SKM-1 treated with dmso at 0.1 percent for 144 hours (cell line): ENCODE results near the gene PCCA.

ENCODE experiments used
- DNase-seq: peaks from one replicate; lab custom pipeline; 2025; ENCODE audit not compliant: unreplicated experiment; lab: John Stamatoyannopoulos, UW

Gene PCCA

DNA sequence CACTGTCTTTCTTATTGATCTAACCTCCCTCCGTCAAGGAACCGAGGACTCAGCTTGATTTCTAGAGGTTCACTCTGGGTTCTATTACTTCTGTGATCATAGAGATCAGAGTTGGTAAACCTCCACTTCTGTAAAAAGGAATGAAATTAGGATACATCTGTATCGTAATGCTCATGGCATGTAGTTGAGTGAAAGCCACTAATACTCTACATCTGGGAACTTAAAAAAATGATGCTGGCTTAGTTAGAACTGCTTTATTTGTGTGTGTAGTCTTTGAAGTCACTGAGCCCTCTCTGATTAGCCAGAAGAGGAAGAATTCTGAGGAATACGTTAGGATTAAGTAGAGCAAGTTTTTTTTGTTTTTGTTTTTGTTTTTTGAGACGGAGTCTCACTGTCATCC, 358.9 kb downstream of the PCCA start:
- DNase-seq: no peak

DNA sequence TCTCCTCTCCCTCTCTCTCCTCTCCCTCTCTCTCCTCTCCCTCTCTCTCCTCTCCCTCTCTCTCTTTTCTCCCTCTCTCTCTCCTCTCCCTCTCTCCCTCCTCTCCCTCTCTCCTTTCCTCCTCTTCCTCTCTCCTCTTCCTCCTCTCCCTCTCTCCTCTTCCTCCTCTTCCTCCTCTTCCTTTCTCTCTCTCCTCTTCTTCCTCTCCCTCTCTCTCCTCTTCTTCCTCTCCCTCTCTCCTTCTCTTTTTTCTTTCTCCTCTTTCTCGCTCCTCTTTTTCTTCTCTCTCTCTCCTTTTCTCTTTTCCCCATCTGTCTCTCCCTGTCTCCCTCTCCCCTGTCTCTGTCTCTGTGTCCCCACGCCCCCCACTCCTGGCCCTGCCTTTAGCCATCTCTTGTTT, 363.0 kb downstream of the PCCA start:
- DNase-seq: no peak

DNA sequence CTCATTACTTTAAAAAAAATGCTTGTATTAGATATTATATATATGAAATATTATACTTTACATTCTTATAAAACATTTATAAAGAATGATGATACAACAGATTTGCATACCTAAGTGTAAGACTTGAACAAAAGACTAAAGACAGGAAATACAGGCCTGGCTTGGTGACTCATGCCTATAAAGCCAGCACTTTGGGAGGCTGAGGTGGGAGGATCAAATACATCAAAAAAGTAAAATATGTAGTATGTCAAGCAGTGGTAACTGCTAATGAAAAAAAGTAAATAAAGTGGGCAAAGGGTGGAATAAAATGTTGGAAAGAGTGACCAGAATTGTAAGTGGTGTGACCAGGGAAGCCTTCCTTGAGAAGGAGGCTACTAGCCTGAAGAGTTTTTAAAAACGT, 366.0 kb downstream of the PCCA start:
- DNase-seq: no peak

DNA sequence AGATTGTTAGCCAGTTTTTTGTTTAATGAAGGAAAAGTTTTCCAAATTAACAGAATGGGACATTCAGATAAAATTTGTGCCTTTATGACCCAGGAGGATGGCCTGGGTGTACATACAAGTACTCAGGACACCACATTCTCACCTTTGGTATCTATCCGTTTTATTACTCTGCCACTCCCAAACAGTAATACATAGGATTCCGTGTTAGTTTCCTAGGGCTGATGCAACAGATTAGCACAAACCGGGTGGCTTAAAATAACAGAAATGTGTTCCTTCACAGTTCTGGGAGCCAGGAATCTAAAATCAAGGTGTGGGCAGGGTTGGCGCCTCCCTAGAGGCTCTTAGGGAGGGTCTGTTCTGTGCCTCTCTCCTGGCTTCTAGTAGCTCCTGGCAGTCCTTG, 369.8 kb downstream of the PCCA start:
- no peak for DNase-seq

DNA sequence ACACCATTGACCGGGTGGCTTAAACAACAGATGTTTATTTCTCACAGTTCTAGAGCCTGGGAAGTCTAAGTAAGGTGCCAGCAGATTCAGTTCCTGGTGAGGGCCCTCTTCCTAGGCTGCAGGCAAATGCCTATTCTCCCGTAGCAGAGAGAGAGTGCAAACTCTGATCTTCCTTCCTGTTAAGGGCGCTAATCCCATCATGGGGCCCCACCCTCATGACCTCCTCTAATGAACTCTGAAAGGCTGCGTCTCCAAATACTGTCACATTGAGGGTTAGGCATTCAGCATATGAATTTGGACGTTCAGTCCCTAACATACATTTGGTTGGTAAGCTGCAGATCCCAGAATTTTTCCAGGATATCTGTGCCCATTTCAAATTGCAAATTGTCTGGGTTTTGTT, 370.9 kb downstream of the PCCA start:
- no peak for DNase-seq

DNA sequence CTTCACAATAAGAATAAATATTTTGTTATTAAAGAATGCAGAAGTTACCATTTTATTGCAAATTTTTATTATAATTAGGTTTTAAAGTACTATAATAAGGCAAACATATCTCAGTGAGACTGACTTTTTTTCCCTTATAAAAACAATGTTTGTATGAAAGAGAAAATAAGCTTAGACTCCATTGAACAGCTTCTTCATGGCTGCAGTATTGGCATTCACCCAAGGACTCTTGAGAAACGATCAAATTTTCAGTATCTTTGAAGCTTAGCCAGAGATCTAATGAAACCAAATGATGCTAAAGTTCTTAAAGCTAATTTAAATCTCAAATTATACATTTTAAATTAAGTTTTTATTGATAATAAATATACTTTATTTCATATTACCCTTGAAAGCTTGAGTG, 371.4 kb downstream of the PCCA start:
- DNase-seq: no peak

DNA sequence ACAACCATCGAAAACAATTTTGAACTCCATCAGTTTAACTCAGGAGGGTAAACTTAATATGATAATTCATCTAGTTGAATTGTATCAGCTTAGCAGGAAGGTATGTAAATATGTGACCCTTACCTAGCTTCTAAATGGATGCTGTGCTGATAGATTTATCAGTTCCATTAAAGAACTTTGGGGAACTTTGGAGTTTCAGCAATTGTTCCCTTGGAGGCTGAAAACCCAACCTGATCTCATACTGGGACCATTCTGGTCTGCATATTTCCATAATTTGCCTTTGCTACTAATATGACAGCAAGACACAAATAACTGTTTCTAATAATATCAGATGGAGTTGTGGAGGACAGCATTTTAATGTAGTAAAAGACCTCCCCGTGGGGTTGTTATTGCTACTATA, 371.9 kb downstream of the PCCA start:
- no peak for DNase-seq

DNA sequence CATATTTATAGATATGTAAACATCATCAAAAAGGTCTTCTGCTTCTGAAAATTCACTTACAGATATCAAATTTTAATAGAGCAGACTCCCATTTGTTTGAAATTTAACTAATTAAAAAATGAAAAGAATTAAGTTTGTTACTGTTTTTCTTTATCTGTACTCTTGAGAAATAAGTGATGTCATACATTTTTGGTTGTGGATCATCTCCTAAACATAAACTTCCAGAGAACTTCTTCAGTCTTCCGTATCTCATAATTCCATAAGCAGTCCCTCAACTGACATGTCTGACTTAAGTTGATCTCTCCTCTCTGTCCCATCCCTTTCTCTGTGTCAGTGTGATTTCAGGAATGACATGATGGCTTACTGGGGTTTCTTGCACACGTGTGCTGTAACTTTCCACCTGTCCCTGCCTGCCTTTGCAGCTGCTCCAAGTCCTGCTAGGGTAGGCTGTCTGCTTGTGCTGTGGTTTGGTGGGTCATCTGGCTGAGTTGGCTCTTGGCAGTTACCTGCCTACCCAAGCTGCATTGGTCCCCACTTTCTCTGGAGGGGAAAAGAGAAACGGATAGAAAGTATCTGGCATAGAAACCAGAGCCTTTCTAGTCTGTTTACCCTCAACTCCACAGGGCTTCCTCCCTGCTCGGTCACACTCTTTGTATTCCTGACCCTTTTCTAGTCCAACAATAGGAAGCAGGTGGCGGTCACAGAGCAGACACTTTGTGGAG, 372.6 kb downstream of the PCCA start:
- no peak for DNase-seq

DNA sequence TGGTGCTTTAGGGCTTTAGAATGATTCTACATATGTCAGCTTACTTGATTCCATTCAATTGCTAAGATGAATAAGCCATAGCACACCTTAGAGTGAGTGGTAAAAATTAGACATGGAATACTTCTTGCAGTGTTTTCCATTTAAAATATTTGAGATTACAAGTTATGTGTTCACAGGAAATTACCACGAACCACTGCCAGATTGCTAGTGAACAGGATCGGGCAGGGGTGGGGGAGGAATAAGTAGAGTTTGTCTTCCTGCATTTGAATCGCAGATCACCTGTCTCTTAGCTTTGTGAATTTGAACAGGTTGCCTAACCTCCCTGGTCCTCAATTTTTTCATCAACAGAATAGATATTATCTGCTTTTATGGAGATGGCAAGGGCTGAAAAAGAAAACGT, 375.1 kb downstream of the PCCA start:
- DNase-seq: no peak

DNA sequence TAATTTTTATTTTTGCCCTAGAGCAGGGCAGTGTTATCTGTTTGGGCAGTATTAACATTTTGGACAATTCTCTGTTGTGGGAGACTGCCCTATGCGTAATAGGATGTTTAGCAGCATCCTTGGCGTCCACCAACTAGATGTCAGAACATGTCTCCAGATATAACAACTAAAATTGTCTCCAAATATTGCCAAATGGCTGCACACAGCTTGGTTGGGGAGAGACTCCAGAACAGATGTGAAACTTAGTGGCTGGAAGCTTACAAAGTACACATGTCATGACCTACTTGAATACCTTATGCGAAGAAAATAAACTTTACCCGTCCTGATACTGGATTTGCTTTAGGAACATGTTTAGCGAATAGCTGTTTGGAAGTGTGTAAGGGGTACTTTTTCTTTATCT, 376.7 kb downstream of the PCCA start:
- DNase-seq: no peak

DNA sequence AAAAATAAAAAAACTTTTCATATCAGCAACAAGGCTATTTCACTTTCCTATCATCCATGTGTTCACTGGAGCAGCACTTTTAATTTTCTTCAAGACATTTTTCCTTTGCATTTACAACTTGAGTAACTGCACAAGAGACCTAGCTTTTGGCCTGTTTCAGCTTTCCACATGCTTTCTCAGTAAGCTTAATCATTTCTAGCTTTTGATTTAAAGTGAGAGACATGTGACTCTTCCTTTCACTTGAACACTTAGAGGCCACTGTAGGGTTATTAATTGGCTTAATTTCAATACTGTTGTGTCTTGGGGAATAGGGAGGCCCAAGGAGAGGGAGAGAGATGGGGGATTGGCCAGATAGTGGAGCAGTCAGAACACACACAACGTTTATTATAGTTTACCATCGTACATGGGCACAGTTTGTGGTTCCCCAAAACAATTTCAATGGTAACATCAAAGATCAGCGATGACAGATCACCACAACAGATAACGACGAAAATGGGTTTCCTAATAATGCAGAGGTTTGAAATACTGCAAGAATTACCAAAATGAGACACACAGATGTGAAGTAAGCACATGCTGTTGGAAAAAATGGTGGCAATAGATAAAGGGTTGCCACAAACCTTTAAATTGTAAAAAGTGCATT, 382.1 kb downstream of the PCCA start:
- DNase-seq: no peak

DNA sequence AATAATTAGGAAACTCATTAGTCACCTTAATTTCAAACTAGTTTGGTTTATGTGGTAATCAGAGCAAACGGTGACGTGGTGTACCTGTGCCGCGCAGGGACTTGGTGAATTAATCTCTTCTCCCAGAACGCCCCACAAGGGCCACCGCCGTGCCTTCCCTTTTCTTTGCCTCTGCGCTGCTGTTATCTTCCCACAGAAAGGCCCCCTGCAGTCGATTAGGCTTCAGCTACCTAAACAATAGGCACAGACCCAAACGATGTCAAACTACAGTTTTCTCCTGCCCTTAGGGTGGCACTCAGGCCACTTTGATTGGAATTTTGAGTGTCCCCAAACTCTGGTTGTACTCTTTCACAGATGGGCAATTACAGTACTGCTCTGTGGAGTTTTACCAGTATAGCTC, 384.2 kb downstream of the PCCA start:
- no peak for DNase-seq

DNA sequence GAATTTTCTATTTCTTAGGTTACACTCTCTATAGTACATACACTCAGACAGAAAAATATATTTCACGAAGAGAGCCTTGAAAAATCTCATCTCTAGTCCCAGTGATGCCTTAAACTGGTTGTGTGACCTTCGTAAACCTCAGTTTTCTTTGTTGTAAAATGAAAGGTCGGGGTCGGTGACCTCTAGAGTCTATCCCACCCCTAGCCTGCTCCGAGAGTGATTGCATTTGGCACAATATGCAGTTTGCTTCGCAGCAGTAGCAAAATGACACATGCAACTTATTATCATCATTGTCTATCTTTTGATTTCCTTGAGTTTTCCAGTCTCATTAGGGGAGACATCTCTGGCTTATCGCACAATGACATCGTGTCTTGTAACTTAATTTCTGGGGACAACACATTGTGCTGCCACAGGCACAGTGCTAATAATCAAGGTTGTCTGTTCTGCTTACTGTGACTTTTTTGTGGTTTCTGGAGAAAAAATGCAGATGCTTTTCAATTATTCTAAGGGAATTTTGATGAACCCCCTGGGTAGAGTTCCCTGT, 384.7 kb downstream of the PCCA start:
- DNase-seq: no peak

DNA sequence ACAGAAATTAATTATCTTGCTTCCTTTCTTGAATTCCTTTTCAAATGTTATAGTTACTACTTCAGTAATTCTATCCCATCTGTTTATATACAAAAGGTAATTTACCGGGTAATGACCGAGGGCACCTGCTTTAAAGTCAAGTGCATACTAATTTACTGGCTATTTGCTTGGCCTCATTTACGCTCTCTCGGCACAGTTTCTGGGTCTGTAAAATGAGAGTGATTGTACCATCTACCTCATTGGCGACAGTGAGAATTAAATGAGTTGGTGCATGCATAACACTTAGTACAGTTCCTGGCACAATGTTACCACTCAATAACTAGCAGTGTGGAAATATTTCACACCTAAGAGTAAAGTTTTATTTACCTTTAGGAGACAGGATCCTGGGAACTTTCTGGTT, 388.1 kb downstream of the PCCA start:
- no peak for DNase-seq

DNA sequence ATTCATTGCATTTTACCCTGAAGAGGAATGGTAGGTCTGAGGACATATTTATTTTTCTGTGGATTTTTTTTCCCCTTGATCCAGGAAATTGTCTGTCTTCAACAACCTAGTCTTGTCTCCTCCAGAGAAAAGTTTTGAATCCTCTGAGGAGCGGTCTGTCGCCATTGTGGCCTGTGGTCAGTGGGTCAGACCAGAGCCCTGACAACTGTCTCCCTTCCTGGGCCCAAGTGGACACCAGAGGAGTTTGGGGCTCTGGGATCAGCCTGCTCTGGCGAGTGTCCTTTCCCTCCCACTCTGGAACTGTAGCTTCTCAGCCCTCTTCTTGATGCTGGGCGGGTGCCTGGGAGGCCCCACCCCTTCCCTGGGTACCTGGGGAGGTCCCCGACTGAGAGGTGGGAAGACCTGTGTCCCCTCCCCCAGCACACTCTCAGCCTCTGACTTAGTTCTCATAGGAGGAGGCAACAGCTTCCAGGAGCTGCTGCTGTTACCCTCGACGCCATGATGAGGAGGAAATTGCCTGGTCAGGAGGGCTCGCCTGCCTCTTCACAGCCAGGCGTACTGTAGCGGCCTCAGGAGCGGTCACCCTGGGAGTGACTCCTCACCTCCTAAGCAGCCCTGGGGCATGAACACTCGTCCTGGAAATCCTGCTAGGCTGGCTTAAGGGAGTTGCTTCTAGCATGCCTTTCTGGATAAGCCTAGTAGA, 389.4 kb downstream of the PCCA start:
- no peak for DNase-seq

DNA sequence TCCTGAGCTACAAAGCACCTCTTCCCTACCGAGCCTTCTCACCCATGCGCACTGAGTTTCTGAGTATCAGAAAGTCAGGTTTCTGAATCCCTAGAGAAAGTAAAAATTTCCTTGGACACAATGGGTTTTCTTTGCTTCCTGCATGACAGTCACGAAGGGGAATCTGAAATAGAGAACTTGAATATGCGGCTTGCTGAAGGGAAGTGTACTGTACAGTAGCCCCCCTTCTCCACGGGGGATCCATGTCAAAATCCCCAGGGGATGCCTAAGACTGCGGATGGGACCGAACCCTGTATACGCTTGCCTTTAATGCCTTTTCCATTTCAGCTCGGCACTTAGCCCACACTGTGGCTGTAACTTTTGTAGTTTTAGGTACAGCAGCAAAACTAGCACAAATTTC, 391.8 kb downstream of the PCCA start:
- DNase-seq: no peak

DNA sequence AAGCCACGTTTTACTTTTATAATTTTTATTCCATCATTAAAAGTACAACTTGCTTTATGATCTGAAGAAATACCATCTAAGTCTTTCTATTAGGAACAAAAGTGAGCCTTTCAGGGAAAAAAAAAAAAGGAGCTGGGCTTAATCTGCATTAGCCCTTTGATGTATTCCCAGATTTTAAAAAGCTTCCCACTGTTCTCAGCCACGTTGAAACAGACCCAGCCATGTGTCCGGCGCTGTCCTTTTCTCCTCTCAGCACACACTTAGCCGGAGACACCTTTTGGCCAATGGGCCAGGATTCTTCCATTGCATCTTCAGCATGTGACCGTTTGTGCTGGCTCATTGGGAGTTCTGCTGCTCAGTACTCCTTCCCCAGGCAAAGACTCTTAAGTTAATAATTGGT, 394.2 kb downstream of the PCCA start:
- no peak for DNase-seq

DNA sequence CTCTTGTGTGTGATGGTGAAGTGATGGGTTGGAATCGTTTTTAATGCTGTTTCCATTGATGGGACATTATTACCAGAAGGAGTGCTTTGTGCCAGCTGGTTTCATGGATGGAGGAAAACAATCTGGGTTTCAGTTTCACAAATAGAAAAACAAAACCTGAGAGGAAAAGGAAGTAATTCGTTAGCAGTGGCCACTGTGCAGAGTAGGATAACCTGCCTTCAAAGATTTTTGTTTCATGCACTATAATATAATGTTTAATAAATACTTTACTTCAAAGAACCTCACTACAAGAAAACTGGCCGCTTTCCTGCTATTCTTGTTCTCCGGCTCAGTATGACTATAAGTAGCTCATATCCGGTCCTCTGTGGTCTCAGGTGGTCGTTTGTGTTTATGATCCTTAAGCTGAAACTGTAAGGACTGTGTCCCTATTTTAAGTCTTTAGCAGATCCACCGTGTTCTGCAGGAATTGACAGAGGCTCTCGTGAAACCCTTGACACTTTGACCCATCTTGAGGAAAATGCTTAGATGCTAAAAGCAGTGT, 395.0 kb downstream of the PCCA start:
- DNase-seq: no peak

DNA sequence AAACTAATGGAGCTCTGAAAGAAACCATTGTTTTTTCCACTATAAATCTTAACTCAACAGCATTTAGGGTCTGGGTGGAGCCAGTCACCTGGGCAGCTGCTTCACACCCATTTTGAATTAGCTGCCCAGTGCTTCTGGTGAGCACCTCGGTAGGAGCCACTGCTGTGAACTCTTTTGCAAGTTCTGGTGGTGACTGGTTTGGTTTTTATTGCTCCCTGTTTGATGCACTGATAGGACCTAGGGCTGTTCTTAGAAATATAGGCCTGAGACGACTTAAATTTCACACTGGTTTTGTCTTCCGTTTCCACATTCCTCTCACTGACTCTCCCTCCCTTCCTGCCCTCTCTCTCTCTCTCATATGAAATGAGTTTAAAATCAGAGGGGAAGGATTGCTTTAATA, 395.8 kb downstream of the PCCA start:
- DNase-seq: no peak

DNA sequence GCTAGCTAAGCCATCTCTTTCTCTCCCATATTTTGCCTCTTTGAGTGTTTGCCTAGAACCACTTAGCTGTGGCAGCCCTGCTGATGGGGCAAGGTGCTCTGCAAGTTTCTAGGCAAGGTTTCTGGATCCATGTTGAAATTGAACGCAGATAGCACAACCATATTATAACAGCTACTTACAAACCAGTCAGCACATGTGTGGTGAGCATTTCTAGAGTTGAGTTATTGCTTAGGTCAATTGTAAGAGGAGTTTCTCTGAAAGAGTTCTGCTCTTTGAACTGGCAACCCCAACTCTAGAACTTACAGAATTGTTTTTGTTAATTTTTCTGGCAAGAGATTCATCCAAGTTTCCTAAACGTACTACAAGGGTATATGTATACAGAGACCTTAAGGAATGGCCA, 396.4 kb downstream of the PCCA start:
- DNase-seq: no peak

DNA sequence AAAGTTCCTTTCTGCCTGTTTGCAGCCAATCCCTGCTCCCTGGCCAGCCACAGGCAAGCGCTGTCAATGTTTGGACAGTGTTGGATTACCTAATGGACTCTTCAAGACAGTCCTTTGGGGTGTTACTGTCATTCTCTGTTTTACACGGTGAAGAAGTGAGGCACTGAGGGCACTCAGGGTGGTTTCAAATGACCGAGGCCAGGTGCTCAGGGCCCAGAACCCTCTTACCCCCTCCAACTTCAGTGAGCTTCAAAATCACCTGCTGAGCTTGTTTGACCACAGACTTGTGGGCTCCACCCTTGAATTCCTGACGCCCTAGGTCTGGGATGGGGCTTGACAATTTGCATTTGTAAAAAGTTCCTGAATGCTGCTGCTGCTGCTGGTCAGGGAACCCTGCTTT, 401.8 kb downstream of the PCCA start:
- DNase-seq: no peak
